H9 (cell line): ENCODE data around the gene RAD51. TPM values are rescaled to one million over a fixed set of nuclear protein-coding genes. Genes with fewer than 3 reads are reported as not detected.

Source experiments
- DNase-seq: peaks from one replicate; pipeline ENCODE4 v3.0.0-alpha.2; 2017
- H2AFZ ChIP-seq: one replicate; pipeline ENCODE4 v1.6.1; 2013; ENCODE audit warnings: mild to moderate bottlenecking, low read length, control low read depth, moderate library complexity
- H2AK5ac ChIP-seq: 2 replicates; pipeline ENCODE4 v1.6.1; 2013; ENCODE audit warnings: low read length, control low read depth, mixed read lengths; ENCODE audit not compliant: insufficient read length
- H2BK120ac ChIP-seq: one replicate; pipeline ENCODE4 v1.6.1; 2013; ENCODE audit warnings: low read depth, mild to moderate bottlenecking, low read length, control low read depth, inconsistent platforms; ENCODE audit not compliant: poor library complexity, severe bottlenecking
- H2BK12ac ChIP-seq: 2 replicates; pipeline ENCODE4 v1.6.1; 2013; ENCODE audit warnings: low read length, control low read depth, mixed read lengths, low read depth; ENCODE audit not compliant: insufficient read length
- H2BK15ac ChIP-seq: 2 replicates; pipeline ENCODE4 v1.6.1; 2013; ENCODE audit warnings: low read depth, low read length, control low read depth
- H2BK20ac ChIP-seq: one replicate; pipeline ENCODE4 v1.6.1; 2013; ENCODE audit warnings: low read depth, mild to moderate bottlenecking, low read length, control low read depth, inconsistent platforms; ENCODE audit not compliant: poor library complexity, severe bottlenecking
- H2BK5ac ChIP-seq: 2 replicates; pipeline ENCODE4 v1.6.1; 2013; ENCODE audit warnings: low read length, control low read depth, mixed read lengths; ENCODE audit not compliant: insufficient read length
- H3K14ac ChIP-seq: 2 replicates; pipeline ENCODE4 v1.6.1; 2013; ENCODE audit warnings: low read length, control low read depth; ENCODE audit not compliant: insufficient read depth
- H3K18ac ChIP-seq: 2 replicates; pipeline ENCODE4 v1.6.1; 2013; ENCODE audit warnings: low read depth, mild to moderate bottlenecking, mixed read lengths, low read length, control low read depth; ENCODE audit not compliant: insufficient read length
- H3K23ac ChIP-seq: 2 replicates; pipeline ENCODE4 v1.6.1; 2013; ENCODE audit warnings: low read length, control low read depth, mixed read lengths, low read depth; ENCODE audit not compliant: insufficient read length
- H3K23me2 ChIP-seq: 2 replicates; pipeline ENCODE4 v1.6.1; 2013; ENCODE audit warnings: low read depth, mild to moderate bottlenecking, mixed read lengths, low read length, control low read depth; ENCODE audit not compliant: insufficient read length, poor library complexity, severe bottlenecking
- H3K27ac ChIP-seq: 2 replicates; pipeline ENCODE4 v1.5.1; 2013; ENCODE audit warnings: low read length, control low read depth, mixed read lengths, low read depth; ENCODE audit not compliant: insufficient read length
- H3K27me3 ChIP-seq: 2 replicates; pipeline ENCODE4 v1.6.1; 2013; ENCODE audit warnings: low read length, control low read depth, inconsistent platforms; ENCODE audit not compliant: insufficient read depth
- H3K4ac ChIP-seq: 2 replicates; pipeline ENCODE4 v1.6.1; 2013; ENCODE audit warnings: low read depth, mild to moderate bottlenecking, control low read depth, inconsistent platforms, low read length, moderate library complexity
- H3K4me1 ChIP-seq: 2 replicates; pipeline ENCODE4 v1.6.1; 2013; ENCODE audit warnings: low read length, control low read depth, inconsistent platforms; ENCODE audit not compliant: insufficient read depth
- H3K4me2 ChIP-seq: 2 replicates; pipeline ENCODE4 v1.6.1; 2013; ENCODE audit warnings: low read length, control low read depth, mixed read lengths; ENCODE audit not compliant: insufficient read length, insufficient read depth
- H3K56ac ChIP-seq: 2 replicates; pipeline ENCODE4 v1.6.1; 2013; ENCODE audit warnings: low read depth, mild to moderate bottlenecking, mixed read lengths, low read length, control low read depth; ENCODE audit not compliant: insufficient read length
- H3K79me1 ChIP-seq: 2 replicates; pipeline ENCODE4 v1.6.1; 2013; ENCODE audit warnings: low read depth, mild to moderate bottlenecking, moderate library complexity, low read length, control low read depth, inconsistent platforms; ENCODE audit not compliant: insufficient read depth, poor library complexity, severe bottlenecking
- H3K79me2 ChIP-seq: 2 replicates; pipeline ENCODE4 v1.6.1; 2013; ENCODE audit warnings: low read length, control low read depth, inconsistent platforms; ENCODE audit not compliant: insufficient read depth
- H3K9ac ChIP-seq: 2 replicates; pipeline ENCODE4 v1.6.1; 2013; ENCODE audit warnings: low read length, control low read depth, mixed read lengths; ENCODE audit not compliant: insufficient read length; ENCODE audit errors: extremely low read depth
- H3K9me3 ChIP-seq: one replicate; pipeline ENCODE4 v1.6.1; 2013; ENCODE audit warnings: low read depth, low read length, inconsistent platforms; ENCODE audit not compliant: control insufficient read depth
- H3T11ph ChIP-seq: one replicate; pipeline ENCODE4 v1.6.1; 2013; ENCODE audit warnings: mild to moderate bottlenecking, low read length, control low read depth, inconsistent platforms
- H4K20me1 ChIP-seq: one replicate; pipeline ENCODE4 v1.6.1; 2013; ENCODE audit not compliant: control insufficient read depth, insufficient read length, insufficient read depth
- H4K5ac ChIP-seq: 2 replicates; pipeline ENCODE4 v1.6.1; 2013; ENCODE audit warnings: low read depth, mild to moderate bottlenecking, mixed read lengths, low read length, control low read depth; ENCODE audit not compliant: insufficient read length
- H4K8ac ChIP-seq: replicated peaks from 2 replicates; pipeline ENCODE4 v1.6.1; 2013; ENCODE audit warnings: low read length, control low read depth, mixed read lengths, low read depth; ENCODE audit not compliant: insufficient read length
- H4K91ac ChIP-seq: 2 replicates; pipeline ENCODE4 v1.6.1; 2013; ENCODE audit warnings: low read depth, mild to moderate bottlenecking, moderate library complexity, mixed read lengths, low read length, control low read depth; ENCODE audit not compliant: insufficient read length
- H3K27ac Mint-ChIP-seq, 3 experiments: 2 replicates in 2 of 3; 3 replicates in 1 of 3; pipeline ENCODE4 v1.8.0; 2020 to 2021; ENCODE audit warnings: mixed read lengths in 3 of 3, mild to moderate bottlenecking in 1 of 3, moderate library complexity in 1 of 3
- H3K27me3 Mint-ChIP-seq: 2 replicates; pipeline ENCODE4 v1.8.0; 2021; ENCODE audit warnings: low read depth, mild to moderate bottlenecking, moderate library complexity, mixed read lengths
- H3K36me3 Mint-ChIP-seq, 3 experiments: 2 replicates in 2 of 3; 3 replicates in 1 of 3; pipeline ENCODE4 v1.8.0; 2020 to 2021; ENCODE audit warnings: low read depth in 3 of 3, mixed read lengths in 3 of 3; ENCODE audit not compliant: insufficient read depth in 1 of 3
- H3K4me1 Mint-ChIP-seq, 2 experiments: 2 replicates each; pipeline ENCODE4 v1.8.0; 2020; ENCODE audit warnings: mixed read lengths in 2 of 2
- H3K4me3 Mint-ChIP-seq, 2 experiments: 2 replicates in 1 of 2; 3 replicates in 1 of 2; pipeline ENCODE4 v1.8.0; 2020 to 2021; ENCODE audit warnings: mild to moderate bottlenecking in 2 of 2, mixed read lengths in 2 of 2, moderate library complexity in 1 of 2
- H3K9me3 Mint-ChIP-seq, 2 experiments: 2 replicates in 1 of 2; 3 replicates in 1 of 2; pipeline ENCODE4 v1.8.0; 2020; ENCODE audit warnings: mild to moderate bottlenecking in 2 of 2, mixed read lengths in 2 of 2, moderate library complexity in 1 of 2
- CTCF ChIP-seq: fragments of 200-600 bp; sonication (generic); conservative IDR thresholded peaks from 3 replicates; pipeline ENCODE4 v1.8.0; 2021; ENCODE audit warnings: antibody characterized with exemption, mild to moderate bottlenecking
- WGBS: extraction: QIAGEN DNeasy Blood & Tissue Kit; methylation state at CpG from one replicate; pipeline ENCODE4 v1.1.7; 2013; ENCODE audit warnings: missing lambda C conversion rate, low lambda C conversion rate, mixed read lengths; ENCODE audit not compliant: insufficient read length; ENCODE audit errors: extremely low coverage; 5-methylcytosine and 5-hydroxymethylcytosine counted together
- total RNA-seq: library from RNA; stranded (reverse); gene quantifications from 2 replicates; pipeline ENCODE4 v1.2.1, GENCODE V29; 2021

The RAD51 gene
- total RNA-seq, 1 experiment from 2014 or later = 39.2 TPM

GRCh38 chr15:40714144-40714543 is 19.2 kb downstream of the RAD51 start:
- Histone ChIP-seq H3T11ph (no peak overlapping the region), H3K23me2 (no peaks in the 10 kb centered on the region), H2AFZ (no peak overlapping the region), H2BK5ac (no peak overlapping the region), H3K4me1 (no peaks in the 10 kb centered on the region), H3K4ac (no peak overlapping the region), H3K56ac (no peak overlapping the region), H3K27ac (no peak overlapping the region), H4K5ac (no peak overlapping the region), H3K18ac (no peak overlapping the region), H3K23ac (no peak overlapping the region), H4K91ac (no peak overlapping the region), H2AK5ac (no peak overlapping the region), H3K4me2 (no peak overlapping the region), H3K9me3 (no peaks in the 10 kb centered on the region), H4K8ac (no peak overlapping the region), H2BK12ac (no peak overlapping the region), H3K14ac (no peak overlapping the region), H2BK20ac (no peak overlapping the region), H3K79me1 (no peaks in the 10 kb centered on the region), H2BK15ac (no peak overlapping the region), H4K20me1 (no peaks in the 10 kb centered on the region), H3K27me3 (no peaks in the 10 kb centered on the region), H3K79me2 (no peaks in the 10 kb centered on the region), H2BK120ac (no peak overlapping the region), H3K9ac (no peak overlapping the region)
- Mint-ChIP-seq H3K27ac (no peak overlapping the region), H3K4me1 (no peaks in the 10 kb centered on the region), H3K9me3 (no peaks in the 10 kb centered on the region), H3K36me3 (peaks cover 32 to 70% (median 59%) of the 10 kb centered on the region in 3 experiments; a peak in 6 of 7 replicates), H3K27me3 (no peaks in the 10 kb centered on the region), H3K4me3 (no peak overlapping the region)
- no peak for DNase-seq
- TF ChIP-seq CTCF = no peak
- no CpG with 5 or more reads among the region's 2 CpGs for WGBS
